Neural progenitor cell (in vitro differentiated cells): ENCODE results near the gene PLCH2.

Experiments used
- EZH2phosphoT487 ChIP-seq: fragments of 200-600 bp; sonication (generic); IDR thresholded peaks from 2 replicates; pipeline ENCODE4 v1.6.1; 2017; ENCODE audit warnings: antibody characterized with exemption
- TF ChIP-seq, protein P1 (sequence below): fragments of 200-600 bp; sonication (generic); IDR thresholded peaks from 2 replicates; pipeline ENCODE4 v1.5.1; 2017; ENCODE audit warnings: antibody characterized with exemption, mild to moderate bottlenecking

DNA sequence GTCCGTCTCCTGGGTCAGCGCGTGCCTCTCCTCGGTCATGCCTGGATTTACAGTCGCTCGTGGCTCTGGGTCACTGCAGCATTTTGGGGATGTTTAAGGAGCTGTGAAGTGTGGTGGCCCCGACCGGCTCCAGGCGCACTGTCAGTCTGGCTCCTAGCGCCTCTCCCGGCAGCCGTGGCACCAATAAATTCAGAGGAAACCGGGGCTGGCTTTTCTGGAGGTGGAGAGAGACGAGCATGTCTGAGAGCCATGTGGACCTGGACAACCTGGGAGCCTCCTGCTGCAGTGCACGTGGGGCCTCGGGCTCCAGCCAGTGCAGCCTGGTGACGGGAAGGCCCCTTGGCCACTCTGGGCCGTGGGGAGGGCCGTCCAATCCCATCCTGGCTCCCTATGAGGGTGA is 17.1 kb downstream of the PLCH2 start:
- TF ChIP-seq, protein P1, sequence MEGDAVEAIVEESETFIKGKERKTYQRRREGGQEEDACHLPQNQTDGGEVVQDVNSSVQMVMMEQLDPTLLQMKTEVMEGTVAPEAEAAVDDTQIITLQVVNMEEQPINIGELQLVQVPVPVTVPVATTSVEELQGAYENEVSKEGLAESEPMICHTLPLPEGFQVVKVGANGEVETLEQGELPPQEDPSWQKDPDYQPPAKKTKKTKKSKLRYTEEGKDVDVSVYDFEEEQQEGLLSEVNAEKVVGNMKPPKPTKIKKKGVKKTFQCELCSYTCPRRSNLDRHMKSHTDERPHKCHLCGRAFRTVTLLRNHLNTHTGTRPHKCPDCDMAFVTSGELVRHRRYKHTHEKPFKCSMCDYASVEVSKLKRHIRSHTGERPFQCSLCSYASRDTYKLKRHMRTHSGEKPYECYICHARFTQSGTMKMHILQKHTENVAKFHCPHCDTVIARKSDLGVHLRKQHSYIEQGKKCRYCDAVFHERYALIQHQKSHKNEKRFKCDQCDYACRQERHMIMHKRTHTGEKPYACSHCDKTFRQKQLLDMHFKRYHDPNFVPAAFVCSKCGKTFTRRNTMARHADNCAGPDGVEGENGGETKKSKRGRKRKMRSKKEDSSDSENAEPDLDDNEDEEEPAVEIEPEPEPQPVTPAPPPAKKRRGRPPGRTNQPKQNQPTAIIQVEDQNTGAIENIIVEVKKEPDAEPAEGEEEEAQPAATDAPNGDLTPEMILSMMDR, result no peak
- TF ChIP-seq EZH2phosphoT487, result no peak
